H9 (cell line): Measurements from ENCODE around the gene PHACTR2. TPM values are rescaled to one million over a fixed set of nuclear protein-coding genes. Genes with fewer than 3 reads are reported as not detected.

Source experiments
- DNase-seq: peaks from one replicate; pipeline ENCODE4 v3.0.0-alpha.2; 2017
- H2AFZ ChIP-seq: one replicate; pipeline ENCODE4 v1.6.1; 2013; ENCODE audit warnings: mild to moderate bottlenecking, low read length, control low read depth, moderate library complexity
- H2AK5ac ChIP-seq: 2 replicates; pipeline ENCODE4 v1.6.1; 2013; ENCODE audit warnings: low read length, control low read depth, mixed read lengths; ENCODE audit not compliant: insufficient read length
- H2BK120ac ChIP-seq: one replicate; pipeline ENCODE4 v1.6.1; 2013; ENCODE audit warnings: low read depth, mild to moderate bottlenecking, low read length, control low read depth, inconsistent platforms; ENCODE audit not compliant: poor library complexity, severe bottlenecking
- H2BK12ac ChIP-seq: 2 replicates; pipeline ENCODE4 v1.6.1; 2013; ENCODE audit warnings: low read length, control low read depth, mixed read lengths, low read depth; ENCODE audit not compliant: insufficient read length
- H2BK15ac ChIP-seq: 2 replicates; pipeline ENCODE4 v1.6.1; 2013; ENCODE audit warnings: low read depth, low read length, control low read depth
- H2BK20ac ChIP-seq: one replicate; pipeline ENCODE4 v1.6.1; 2013; ENCODE audit warnings: low read depth, mild to moderate bottlenecking, low read length, control low read depth, inconsistent platforms; ENCODE audit not compliant: poor library complexity, severe bottlenecking
- H2BK5ac ChIP-seq: 2 replicates; pipeline ENCODE4 v1.6.1; 2013; ENCODE audit warnings: low read length, control low read depth, mixed read lengths; ENCODE audit not compliant: insufficient read length
- H3K14ac ChIP-seq: 2 replicates; pipeline ENCODE4 v1.6.1; 2013; ENCODE audit warnings: low read length, control low read depth; ENCODE audit not compliant: insufficient read depth
- H3K18ac ChIP-seq: 2 replicates; pipeline ENCODE4 v1.6.1; 2013; ENCODE audit warnings: low read depth, mild to moderate bottlenecking, mixed read lengths, low read length, control low read depth; ENCODE audit not compliant: insufficient read length
- H3K23ac ChIP-seq: 2 replicates; pipeline ENCODE4 v1.6.1; 2013; ENCODE audit warnings: low read length, control low read depth, mixed read lengths, low read depth; ENCODE audit not compliant: insufficient read length
- H3K23me2 ChIP-seq: 2 replicates; pipeline ENCODE4 v1.6.1; 2013; ENCODE audit warnings: low read depth, mild to moderate bottlenecking, mixed read lengths, low read length, control low read depth; ENCODE audit not compliant: insufficient read length, poor library complexity, severe bottlenecking
- H3K27ac ChIP-seq: 2 replicates; pipeline ENCODE4 v1.5.1; 2013; ENCODE audit warnings: low read length, control low read depth, mixed read lengths, low read depth; ENCODE audit not compliant: insufficient read length
- H3K27me3 ChIP-seq: 2 replicates; pipeline ENCODE4 v1.6.1; 2013; ENCODE audit warnings: low read length, control low read depth, inconsistent platforms; ENCODE audit not compliant: insufficient read depth
- H3K4ac ChIP-seq: 2 replicates; pipeline ENCODE4 v1.6.1; 2013; ENCODE audit warnings: low read depth, mild to moderate bottlenecking, control low read depth, inconsistent platforms, low read length, moderate library complexity
- H3K4me1 ChIP-seq: 2 replicates; pipeline ENCODE4 v1.6.1; 2013; ENCODE audit warnings: low read length, control low read depth, inconsistent platforms; ENCODE audit not compliant: insufficient read depth
- H3K4me2 ChIP-seq: 2 replicates; pipeline ENCODE4 v1.6.1; 2013; ENCODE audit warnings: low read length, control low read depth, mixed read lengths; ENCODE audit not compliant: insufficient read length, insufficient read depth
- H3K56ac ChIP-seq: 2 replicates; pipeline ENCODE4 v1.6.1; 2013; ENCODE audit warnings: low read depth, mild to moderate bottlenecking, mixed read lengths, low read length, control low read depth; ENCODE audit not compliant: insufficient read length
- H3K79me1 ChIP-seq: 2 replicates; pipeline ENCODE4 v1.6.1; 2013; ENCODE audit warnings: low read depth, mild to moderate bottlenecking, moderate library complexity, low read length, control low read depth, inconsistent platforms; ENCODE audit not compliant: insufficient read depth, poor library complexity, severe bottlenecking
- H3K79me2 ChIP-seq: 2 replicates; pipeline ENCODE4 v1.6.1; 2013; ENCODE audit warnings: low read length, control low read depth, inconsistent platforms; ENCODE audit not compliant: insufficient read depth
- H3K9ac ChIP-seq: 2 replicates; pipeline ENCODE4 v1.6.1; 2013; ENCODE audit warnings: low read length, control low read depth, mixed read lengths; ENCODE audit not compliant: insufficient read length; ENCODE audit errors: extremely low read depth
- H3K9me3 ChIP-seq: one replicate; pipeline ENCODE4 v1.6.1; 2013; ENCODE audit warnings: low read depth, low read length, inconsistent platforms; ENCODE audit not compliant: control insufficient read depth
- H3T11ph ChIP-seq: one replicate; pipeline ENCODE4 v1.6.1; 2013; ENCODE audit warnings: mild to moderate bottlenecking, low read length, control low read depth, inconsistent platforms
- H4K20me1 ChIP-seq: one replicate; pipeline ENCODE4 v1.6.1; 2013; ENCODE audit not compliant: control insufficient read depth, insufficient read length, insufficient read depth
- H4K5ac ChIP-seq: 2 replicates; pipeline ENCODE4 v1.6.1; 2013; ENCODE audit warnings: low read depth, mild to moderate bottlenecking, mixed read lengths, low read length, control low read depth; ENCODE audit not compliant: insufficient read length
- H4K8ac ChIP-seq: replicated peaks from 2 replicates; pipeline ENCODE4 v1.6.1; 2013; ENCODE audit warnings: low read length, control low read depth, mixed read lengths, low read depth; ENCODE audit not compliant: insufficient read length
- H4K91ac ChIP-seq: 2 replicates; pipeline ENCODE4 v1.6.1; 2013; ENCODE audit warnings: low read depth, mild to moderate bottlenecking, moderate library complexity, mixed read lengths, low read length, control low read depth; ENCODE audit not compliant: insufficient read length
- H3K27ac Mint-ChIP-seq, 3 experiments: 2 replicates in 2 of 3; 3 replicates in 1 of 3; pipeline ENCODE4 v1.8.0; 2020 to 2021; ENCODE audit warnings: mixed read lengths in 3 of 3, mild to moderate bottlenecking in 1 of 3, moderate library complexity in 1 of 3
- H3K27me3 Mint-ChIP-seq: 2 replicates; pipeline ENCODE4 v1.8.0; 2021; ENCODE audit warnings: low read depth, mild to moderate bottlenecking, moderate library complexity, mixed read lengths
- H3K36me3 Mint-ChIP-seq, 3 experiments: 2 replicates in 2 of 3; 3 replicates in 1 of 3; pipeline ENCODE4 v1.8.0; 2020 to 2021; ENCODE audit warnings: low read depth in 3 of 3, mixed read lengths in 3 of 3; ENCODE audit not compliant: insufficient read depth in 1 of 3
- H3K4me1 Mint-ChIP-seq, 2 experiments: 2 replicates each; pipeline ENCODE4 v1.8.0; 2020; ENCODE audit warnings: mixed read lengths in 2 of 2
- H3K4me3 Mint-ChIP-seq, 2 experiments: 2 replicates in 1 of 2; 3 replicates in 1 of 2; pipeline ENCODE4 v1.8.0; 2020 to 2021; ENCODE audit warnings: mild to moderate bottlenecking in 2 of 2, mixed read lengths in 2 of 2, moderate library complexity in 1 of 2
- H3K9me3 Mint-ChIP-seq, 2 experiments: 2 replicates in 1 of 2; 3 replicates in 1 of 2; pipeline ENCODE4 v1.8.0; 2020; ENCODE audit warnings: mild to moderate bottlenecking in 2 of 2, mixed read lengths in 2 of 2, moderate library complexity in 1 of 2
- CTCF ChIP-seq: fragments of 200-600 bp; sonication (generic); conservative IDR thresholded peaks from 3 replicates; pipeline ENCODE4 v1.8.0; 2021; ENCODE audit warnings: antibody characterized with exemption, mild to moderate bottlenecking
- WGBS: extraction: QIAGEN DNeasy Blood & Tissue Kit; methylation state at CpG from one replicate; pipeline ENCODE4 v1.1.7; 2013; ENCODE audit warnings: missing lambda C conversion rate, low lambda C conversion rate, mixed read lengths; ENCODE audit not compliant: insufficient read length; ENCODE audit errors: extremely low coverage; 5-methylcytosine and 5-hydroxymethylcytosine counted together
- total RNA-seq: library from RNA; stranded (reverse); gene quantifications from 2 replicates; pipeline ENCODE4 v1.2.1, GENCODE V29; 2021

PHACTR2 gene
- total RNA-seq, 1 experiment from 2014 or later = 131 TPM

- Histone ChIP-seq H2BK5ac (no peak overlapping the region), H3K79me1 (no peaks in the 10 kb centered on the region), H3K18ac (no peak overlapping the region), H3K27ac (no peak overlapping the region), H3T11ph (no peak overlapping the region), H2BK15ac (no peak overlapping the region), H3K9ac (no peak overlapping the region), H4K91ac (no peak overlapping the region), H3K79me2 (no peaks in the 10 kb centered on the region), H3K4me2 (no peak overlapping the region), H2AK5ac (no peak overlapping the region), H3K56ac (no peak overlapping the region), H3K4ac (no peak overlapping the region), H2BK12ac (no peak overlapping the region), H2BK120ac (no peak overlapping the region), H4K8ac (no peak overlapping the region), H2BK20ac (no peak overlapping the region), H3K4me1 (no peaks in the 10 kb centered on the region), H2AFZ (no peak overlapping the region), H3K9me3 (no peaks in the 10 kb centered on the region), H3K14ac (no peak overlapping the region), H3K23me2 (no peaks in the 10 kb centered on the region), H3K23ac (no peak overlapping the region), H4K5ac (no peak overlapping the region), H3K27me3 (no peaks in the 10 kb centered on the region), H4K20me1 (no peaks in the 10 kb centered on the region)
- H3K9me3 Mint-ChIP-seq = no peaks in the 10 kb centered on the region
- TF ChIP-seq CTCF = no peak
- DNase-seq = no peak
- no peaks in the 10 kb centered on the region for H3K27me3 Mint-ChIP-seq
- WGBS = no CpG with 5 or more reads among the region's 3 CpGs
- peaks cover 11 to 55% (median 13%) of the 10 kb centered on the region in 3 experiments; a peak in 5 of 7 replicates for H3K36me3 Mint-ChIP-seq
- H3K4me3 Mint-ChIP-seq = no peak overlapping the region
- peaks cover 0 to 7% of the 10 kb centered on the region in 2 experiments; a peak in 2 of 4 replicates for H3K4me1 Mint-ChIP-seq
- peak overlapping the region in 2 of 3 experiments; percentile 30 to 71; a peak in 4 of 7 replicates for H3K27ac Mint-ChIP-seq
These were observed 81.9 kb downstream of the PHACTR2 start for GRCh38 chr6:143759666-143760065.
